TTC549 (cell line): Measurements from ENCODE around the gene SLC44A4.
"Not testable (repeated sequence)": the region's sequence is repeated elsewhere in the genome, so short reads cannot be mapped to it uniquely, and the experiment has no call there.

Source experiments
- FAIRE-seq: peaks from 2 replicates; lab custom pipeline; 2012; peaks lifted over from hg19 to GRCh38; lab: Jason Lieb, UNC

SLC44A4 gene

GRCh38 chr6:31879143-31879542, 346 bp upstream of the SLC44A4 start:
- FAIRE-seq = no peak

- FAIRE-seq = no peak
Observed at GRCh38 chr6:31878222-31878621, 575 bp downstream of the SLC44A4 start.

- no peak for FAIRE-seq
Observed at GRCh38 chr6:31877651-31878161, 1.1 kb downstream of the SLC44A4 start.

- no peak for FAIRE-seq
Observed at GRCh38 chr6:31877125-31877650, 1.6 kb downstream of the SLC44A4 start.

- FAIRE-seq = no peak
Observed at GRCh38 chr6:31876357-31876756, 2.4 kb downstream of the SLC44A4 start.

GRCh38 chr6:31875877-31876276, 2.9 kb downstream of the SLC44A4 start:
- no peak for FAIRE-seq

GRCh38 chr6:31874836-31875572, 3.8 kb downstream of the SLC44A4 start:
- FAIRE-seq = no peak

GRCh38 chr6:31874084-31874670, 4.6 kb downstream of the SLC44A4 start:
- no peak for FAIRE-seq

- no peak for FAIRE-seq
Observed at GRCh38 chr6:31871046-31871659, 7.6 kb downstream of the SLC44A4 start.

- no peak for FAIRE-seq
Observed at GRCh38 chr6:31870385-31870921, 8.3 kb downstream of the SLC44A4 start.

- FAIRE-seq = no peak
Observed at GRCh38 chr6:31869343-31869742, 9.5 kb downstream of the SLC44A4 start.

- not testable (repeated sequence) for FAIRE-seq
Observed at GRCh38 chr6:31868658-31868971, 10.2 kb downstream of the SLC44A4 start.

GRCh38 chr6:31865205-31866118, 13.3 kb downstream of the SLC44A4 start:
- no peak for FAIRE-seq

GRCh38 chr6:31864818-31865204, 14.0 kb downstream of the SLC44A4 start:
- no peak for FAIRE-seq

GRCh38 chr6:31864123-31864562, 14.7 kb downstream of the SLC44A4 start:
- not testable (repeated sequence) for FAIRE-seq

- peak; percentile 97 for FAIRE-seq
Observed at GRCh38 chr6:31862344-31863235, 16.2 kb downstream of the SLC44A4 start, which contains the start of gene NEU1. TSS of gene NEU1 (minus strand) at chr6:31862821. CDS start at chr6:31862776, 45 bp downstream.

GRCh38 chr6:31861919-31862343, 16.9 kb downstream of the SLC44A4 start:
- FAIRE-seq = no peak

- FAIRE-seq = no peak
Observed at GRCh38 chr6:31861150-31861549, 17.6 kb downstream of the SLC44A4 start.

- no peak for FAIRE-seq
Observed at GRCh38 chr6:31860349-31860748, 18.4 kb downstream of the SLC44A4 start.

- no peak for FAIRE-seq
Observed at GRCh38 chr6:31859923-31860322, 18.9 kb downstream of the SLC44A4 start.

GRCh38 chr6:31858707-31859106, 20.1 kb downstream of the SLC44A4 start:
- no peak for FAIRE-seq
